ENCODE results near the gene RAB31. TPM values are rescaled to one million over a fixed set of nuclear protein-coding genes. Genes with fewer than 3 reads are reported as not detected.

RAB31 gene
- total RNA-seq, 1 experiment from 2014 or later = 6.1 TPM

DNA sequence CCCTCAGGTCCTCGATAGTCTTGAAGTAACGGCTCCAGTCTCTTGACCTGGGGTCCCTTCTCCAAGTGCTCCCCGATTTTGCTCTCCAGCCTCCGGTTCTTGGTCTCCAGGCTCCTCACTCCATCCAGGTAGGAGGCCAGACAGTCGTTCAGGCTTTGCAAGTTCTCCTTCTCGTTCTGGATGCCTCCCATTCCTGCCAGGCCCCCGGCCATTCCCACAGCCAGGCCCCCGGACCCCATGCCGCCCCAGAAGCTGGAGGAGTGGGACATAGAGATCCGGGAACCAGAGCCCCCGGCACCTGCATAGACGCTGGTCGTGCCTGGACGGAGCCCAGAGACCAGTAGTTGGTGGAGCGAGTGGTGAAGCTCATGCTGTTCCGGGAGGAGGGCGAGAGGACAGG is 29.0 kb upstream of the RAB31 start:
- POLR2A ChIA-PET (ENCODE audit: low non-redundant PET) = no interaction called here
- no peaks in the 10 kb centered on the region for H3K9me3 ChIP-seq (ENCODE audit: low read depth, low read length, poor library complexity, severe bottlenecking)
- CTCF ChIA-PET = no interaction called here
- BruUV-seq (replicated peaks) = no TSS peak
- no peaks in the 10 kb centered on the region for H3K4me1 ChIP-seq (ENCODE audit: insufficient read depth, low read length, poor library complexity, severe bottlenecking)
- no peaks in the 10 kb centered on the region for H3K36me3 ChIP-seq (ENCODE audit: insufficient read depth, low read length, poor library complexity, severe bottlenecking)
- TF ChIP-seq EZH2 (IDR thresholded peaks at IDR 0.05; ENCODE audit: borderline replicate concordance, low read depth, low read length, poor library complexity, severe bottlenecking) = no peak
- TF ChIP-seq, protein P1, sequence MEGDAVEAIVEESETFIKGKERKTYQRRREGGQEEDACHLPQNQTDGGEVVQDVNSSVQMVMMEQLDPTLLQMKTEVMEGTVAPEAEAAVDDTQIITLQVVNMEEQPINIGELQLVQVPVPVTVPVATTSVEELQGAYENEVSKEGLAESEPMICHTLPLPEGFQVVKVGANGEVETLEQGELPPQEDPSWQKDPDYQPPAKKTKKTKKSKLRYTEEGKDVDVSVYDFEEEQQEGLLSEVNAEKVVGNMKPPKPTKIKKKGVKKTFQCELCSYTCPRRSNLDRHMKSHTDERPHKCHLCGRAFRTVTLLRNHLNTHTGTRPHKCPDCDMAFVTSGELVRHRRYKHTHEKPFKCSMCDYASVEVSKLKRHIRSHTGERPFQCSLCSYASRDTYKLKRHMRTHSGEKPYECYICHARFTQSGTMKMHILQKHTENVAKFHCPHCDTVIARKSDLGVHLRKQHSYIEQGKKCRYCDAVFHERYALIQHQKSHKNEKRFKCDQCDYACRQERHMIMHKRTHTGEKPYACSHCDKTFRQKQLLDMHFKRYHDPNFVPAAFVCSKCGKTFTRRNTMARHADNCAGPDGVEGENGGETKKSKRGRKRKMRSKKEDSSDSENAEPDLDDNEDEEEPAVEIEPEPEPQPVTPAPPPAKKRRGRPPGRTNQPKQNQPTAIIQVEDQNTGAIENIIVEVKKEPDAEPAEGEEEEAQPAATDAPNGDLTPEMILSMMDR (conservative IDR thresholded peaks at IDR 0.05; ENCODE audit: low read depth, low read length) = no peak
- no peaks in the 10 kb centered on the region for H3K27me3 ChIP-seq (replicated peaks; ENCODE audit: insufficient read depth, low read depth, low read length, poor library complexity)
- intact Hi-C loops (cut with micrococcal nuclease; ENCODE audit: unreplicated experiment) = no loop called here
- no peak overlapping the region for H3K27ac ChIP-seq (ENCODE audit: low read depth, low read length, poor library complexity, severe bottlenecking)
- no peak overlapping the region for H3K4me3 ChIP-seq (ENCODE audit: low read depth, low read length, poor library complexity, severe bottlenecking)
- no peak for DNase-seq (ENCODE audit: low spot score)

DNA sequence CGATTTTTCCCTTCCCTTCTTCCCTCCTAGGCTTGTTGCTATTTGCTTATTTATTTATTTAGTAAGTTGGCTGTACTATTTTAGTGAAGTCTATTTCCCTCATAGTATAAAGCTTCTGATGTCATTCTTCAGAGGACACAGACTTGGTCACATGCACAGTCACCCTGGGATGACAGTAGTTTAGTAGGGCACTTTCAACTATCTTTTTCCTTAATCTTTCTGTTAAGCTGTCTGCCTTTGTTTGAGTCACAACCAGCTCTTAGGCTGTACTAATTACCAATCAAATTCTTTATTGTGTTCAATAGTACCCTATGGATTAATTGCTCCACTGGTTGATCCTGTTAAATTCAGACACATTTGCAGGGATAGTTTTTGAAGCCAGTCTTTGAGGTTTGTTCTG is 26.9 kb upstream of the RAB31 start:
- TF ChIP-seq, protein P1 (conservative IDR thresholded peaks at IDR 0.05; ENCODE audit: low read depth, low read length) = no peak
- no peak for TF ChIP-seq EZH2 (IDR thresholded peaks at IDR 0.05; ENCODE audit: borderline replicate concordance, low read depth, low read length, poor library complexity, severe bottlenecking)
- Histone ChIP-seq H3K36me3 (ENCODE audit: insufficient read depth, low read length, poor library complexity, severe bottlenecking) (no peaks in the 10 kb centered on the region), H3K9me3 (ENCODE audit: low read depth, low read length, poor library complexity, severe bottlenecking) (no peaks in the 10 kb centered on the region), H3K4me1 (ENCODE audit: insufficient read depth, low read length, poor library complexity, severe bottlenecking) (peaks cover 4% of the 10 kb centered on the region), H3K27ac (ENCODE audit: low read depth, low read length, poor library complexity, severe bottlenecking) (no peak overlapping the region), H3K27me3 (replicated peaks; ENCODE audit: insufficient read depth, low read depth, low read length, poor library complexity) (no peaks in the 10 kb centered on the region), H3K4me3 (ENCODE audit: low read depth, low read length, poor library complexity, severe bottlenecking) (no peak overlapping the region)
- no TSS peak for BruUV-seq (replicated peaks)
- intact Hi-C loops (cut with micrococcal nuclease; ENCODE audit: unreplicated experiment) = loop anchor here (10.0 kb wide), 1 partner anchor 264 kb away; no protein-coding TSS in a partner anchor
- ChIA-PET CTCF (interaction anchor here (0.6 kb wide), 1 partner anchor 347 kb away, joined by 14 read pairs; no protein-coding TSS in a partner anchor), POLR2A (ENCODE audit: low non-redundant PET) (no interaction called here)
- no peak for DNase-seq (ENCODE audit: low spot score)

DNA sequence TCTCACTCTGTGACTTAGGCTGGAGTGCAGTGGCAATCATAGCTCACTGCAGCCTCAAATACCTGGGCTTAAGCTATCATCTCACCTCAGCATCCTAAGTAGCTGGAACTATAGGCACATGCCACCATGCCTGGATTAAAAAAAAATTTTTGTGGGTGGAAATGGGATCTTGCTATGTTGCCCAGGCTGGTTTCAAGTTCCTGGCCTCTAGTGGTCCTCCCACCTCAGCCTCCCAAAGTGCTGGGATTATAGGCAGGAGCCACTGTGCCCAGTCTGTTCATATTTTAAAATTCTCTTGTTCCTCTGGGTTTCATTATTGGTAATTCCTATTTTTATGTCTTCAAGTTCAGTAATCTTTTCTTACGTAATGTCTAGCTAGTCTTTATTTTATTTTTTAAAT is 25.5 kb upstream of the RAB31 start:
- no peaks in the 10 kb centered on the region for H3K36me3 ChIP-seq (ENCODE audit: insufficient read depth, low read length, poor library complexity, severe bottlenecking)
- POLR2A ChIA-PET (ENCODE audit: low non-redundant PET) = no interaction called here
- H3K9me3 ChIP-seq (ENCODE audit: low read depth, low read length, poor library complexity, severe bottlenecking) = no peaks in the 10 kb centered on the region
- peaks cover 4% of the 10 kb centered on the region for H3K4me1 ChIP-seq (ENCODE audit: insufficient read depth, low read length, poor library complexity, severe bottlenecking)
- DNase-seq (ENCODE audit: low spot score) = no peak
- H3K4me3 ChIP-seq (ENCODE audit: low read depth, low read length, poor library complexity, severe bottlenecking) = no peak overlapping the region
- BruUV-seq (replicated peaks) = no TSS peak
- TF ChIP-seq, protein P1 (conservative IDR thresholded peaks at IDR 0.05; ENCODE audit: low read depth, low read length) = no peak
- no peak for TF ChIP-seq EZH2 (IDR thresholded peaks at IDR 0.05; ENCODE audit: borderline replicate concordance, low read depth, low read length, poor library complexity, severe bottlenecking)
- CTCF ChIA-PET = no interaction called here
- no peaks in the 10 kb centered on the region for H3K27me3 ChIP-seq (replicated peaks; ENCODE audit: insufficient read depth, low read depth, low read length, poor library complexity)
- intact Hi-C loops (cut with micrococcal nuclease; ENCODE audit: unreplicated experiment) = loop anchor here (10.0 kb wide), 1 partner anchor 262 kb away; no protein-coding TSS in a partner anchor
- no peak overlapping the region for H3K27ac ChIP-seq (ENCODE audit: low read depth, low read length, poor library complexity, severe bottlenecking)
